ENCODE data around the gene CCDC63. TPM values are rescaled to one million over a fixed set of nuclear protein-coding genes. Genes with fewer than 3 reads are reported as not detected.

CCDC63 gene
- total RNA-seq, 1 donor from 2014 or later: not detected

- no peak for DNase-seq (ENCODE audit: low read depth)
Measured at GRCh38 chr12:110883251-110883650, 36.5 kb downstream of the CCDC63 start.

GRCh38 chr12:110885152-110885840, 38.5 kb downstream of the CCDC63 start:
- DNase-seq (ENCODE audit: low read depth): no peak

GRCh38 chr12:110888256-110888991, 41.6 kb downstream of the CCDC63 start:
- no peak for DNase-seq (ENCODE audit: low read depth)

GRCh38 chr12:110889361-110889760, 42.6 kb downstream of the CCDC63 start:
- DNase-seq (ENCODE audit: low read depth): no peak

GRCh38 chr12:110893956-110894355, 47.2 kb downstream of the CCDC63 start:
- DNase-seq (ENCODE audit: low read depth): no peak

GRCh38 chr12:110896559-110896958, 49.8 kb downstream of the CCDC63 start:
- DNase-seq (ENCODE audit: low read depth): no peak

- DNase-seq (ENCODE audit: low read depth): no peak
Measured at GRCh38 chr12:110901401-110901800, 54.6 kb downstream of the CCDC63 start.

GRCh38 chr12:110903511-110903910, 56.7 kb downstream of the CCDC63 start:
- DNase-seq (ENCODE audit: low read depth): no peak

GRCh38 chr12:110906083-110906482, 59.3 kb downstream of the CCDC63 start:
- DNase-seq (ENCODE audit: low read depth): no peak

GRCh38 chr12:110906516-110906915, 59.7 kb downstream of the CCDC63 start:
- no peak for DNase-seq (ENCODE audit: low read depth)

GRCh38 chr12:110906985-110907384, 60.2 kb downstream of the CCDC63 start:
- DNase-seq (ENCODE audit: low read depth): no peak

GRCh38 chr12:110907583-110907982, 60.8 kb downstream of the CCDC63 start:
- DNase-seq (ENCODE audit: low read depth): no peak

- no peak for DNase-seq (ENCODE audit: low read depth)
Measured at GRCh38 chr12:110908377-110909152, 61.8 kb downstream of the CCDC63 start.

GRCh38 chr12:110912263-110912662, 65.5 kb downstream of the CCDC63 start:
- no peak for DNase-seq (ENCODE audit: low read depth)

GRCh38 chr12:110913119-110914056, 66.6 kb downstream of the CCDC63 start:
- DNase-seq (ENCODE audit: low read depth): no peak

- DNase-seq (ENCODE audit: low read depth): no peak
Measured at GRCh38 chr12:110916295-110916875, 69.6 kb downstream of the CCDC63 start.

- no peak for DNase-seq (ENCODE audit: low read depth)
Measured at GRCh38 chr12:110917467-110917866, 70.7 kb downstream of the CCDC63 start.

- no peak for DNase-seq (ENCODE audit: low read depth)
Measured at GRCh38 chr12:110917961-110918360, 71.2 kb downstream of the CCDC63 start.

- DNase-seq (ENCODE audit: low read depth): no peak
Measured at GRCh38 chr12:110919720-110920119, 72.9 kb downstream of the CCDC63 start.

- DNase-seq (ENCODE audit: low read depth): peak; percentile 58
Measured at GRCh38 chr12:110920324-110920910, 73.6 kb downstream of the CCDC63 start, which contains the start of gene MYL2. Gene MYL2 (minus strand): TSS chr12:110920579. CDS start chr12:110920529, 50 bp downstream.

Data from myocyte (in vitro differentiated cells).